DND-41 (cell line): ENCODE data around the gene IL13RA1.
A peak's percentile ranks its signal among the peaks of the same experiment; 100 is the strongest.
"Not testable (repeated sequence)": the region's sequence is repeated elsewhere in the genome, so short reads cannot be mapped to it uniquely, and the experiment has no call there.

Experiments
- ATAC-seq: fragments of 200-7000 bp; cut with Tn5 transposase; 3 replicates; pipeline ENCODE4 v1.9.1; 2021; ENCODE audit warnings: low read depth; ENCODE audit not compliant: insufficient read depth
- DNase-seq: peaks from one replicate; pipeline ENCODE4 v3.0.0-alpha.2; 2020
- H2AFZ ChIP-seq: 2 replicates; pipeline ENCODE4 v1.6.0; 2012; ENCODE audit warnings: low read depth, low read length
- H3K27ac ChIP-seq: 2 replicates; pipeline ENCODE4 v1.5.1; 2012; ENCODE audit warnings: low read length, inconsistent platforms
- H3K27me3 ChIP-seq: fragments of 200-600 bp; sonication (generic); 2 replicates; pipeline ENCODE4 v1.6.0; 2012; ENCODE audit warnings: low read length, mild to moderate bottlenecking, inconsistent platforms; ENCODE audit not compliant: insufficient read depth, poor library complexity
- H3K36me3 ChIP-seq: 2 replicates; pipeline ENCODE4 v1.5.1; 2012; ENCODE audit warnings: low read length, inconsistent platforms; ENCODE audit not compliant: insufficient read depth
- H3K4me1 ChIP-seq: 2 replicates; pipeline ENCODE4 v1.5.1; 2012; ENCODE audit warnings: mild to moderate bottlenecking, low read length; ENCODE audit not compliant: insufficient read depth
- H3K4me2 ChIP-seq: 2 replicates; pipeline ENCODE4 v1.6.0; 2012; ENCODE audit warnings: mild to moderate bottlenecking, moderate library complexity, low read length, inconsistent platforms; ENCODE audit not compliant: insufficient read depth
- H3K4me3 ChIP-seq, 2 experiments: fragments of 200-600 bp in 1 of 2; shearing (Covaris generic) in 1 of 2; 2 replicates each; pipeline ENCODE4 v1.5.1; 2012 to 2016; ENCODE audit warnings: inconsistent platforms in 2 of 2, low read length in 2 of 2, mild to moderate bottlenecking in 2 of 2, low read depth in 1 of 2, moderate library complexity in 1 of 2
- H3K79me2 ChIP-seq: 2 replicates; pipeline ENCODE4 v1.6.0; 2012; ENCODE audit warnings: low read length, inconsistent platforms; ENCODE audit not compliant: insufficient read depth
- H3K9ac ChIP-seq: 2 replicates; pipeline ENCODE4 v1.6.0; 2012; ENCODE audit warnings: low read depth, mild to moderate bottlenecking, inconsistent platforms, low read length, moderate library complexity
- H3K9me3 ChIP-seq: 2 replicates; pipeline ENCODE4 v1.5.1; 2012; ENCODE audit warnings: low read length, moderate library complexity, mild to moderate bottlenecking, inconsistent platforms; ENCODE audit not compliant: insufficient read depth, severe bottlenecking
- H4K20me1 ChIP-seq: 2 replicates; pipeline ENCODE4 v1.6.0; 2012; ENCODE audit warnings: low read length; ENCODE audit not compliant: insufficient read depth
- CTCF ChIP-seq: IDR thresholded peaks from 2 replicates; pipeline ENCODE4 v1.5.1; 2012; ENCODE audit warnings: borderline replicate concordance, low read length, moderate library complexity, mild to moderate bottlenecking; ENCODE audit not compliant: poor library complexity, severe bottlenecking; ENCODE audit errors: extremely low read depth
- EZH2 ChIP-seq: IDR thresholded peaks from 3 replicates; pipeline ENCODE4 v1.6.1; 2012; ENCODE audit warnings: borderline replicate concordance, low read depth, mild to moderate bottlenecking, moderate library complexity, low read length, inconsistent platforms; ENCODE audit not compliant: severe bottlenecking

The IL13RA1 gene

GRCh38 chrX:118802857-118803256 lies 75.5 kb downstream of the IL13RA1 start:
- no peak overlapping the region for H2AFZ ChIP-seq
- ATAC-seq (no peak), DNase-seq (no peak)
- no peaks in the 10 kb centered on the region for H3K9me3 ChIP-seq
- TF ChIP-seq EZH2 (no peak), CTCF (no peak)
- H3K36me3 ChIP-seq: no peaks in the 10 kb centered on the region
- H3K27me3 ChIP-seq: no peaks in the 10 kb centered on the region
- H4K20me1 ChIP-seq: no peaks in the 10 kb centered on the region
- no peak overlapping the region for H3K4me2 ChIP-seq
- no peak overlapping the region for H3K27ac ChIP-seq
- H3K4me3 ChIP-seq: no peak overlapping the region
- H3K79me2 ChIP-seq: no peaks in the 10 kb centered on the region
- no peaks in the 10 kb centered on the region for H3K4me1 ChIP-seq
- no peak overlapping the region for H3K9ac ChIP-seq

GRCh38 chrX:118807151-118808017 lies 80.0 kb downstream of the IL13RA1 start:
- ATAC-seq (peak; percentile 55; the same call in 1 of the 3 replicates), DNase-seq (peak; percentile 30)
- no peak overlapping the region for H3K4me2 ChIP-seq
- H3K9ac ChIP-seq: no peak overlapping the region
- no peaks in the 10 kb centered on the region for H3K4me1 ChIP-seq
- H3K27me3 ChIP-seq: no peaks in the 10 kb centered on the region
- H2AFZ ChIP-seq: no peak overlapping the region
- TF ChIP-seq CTCF (peak; percentile 64), EZH2 (no peak)
- H4K20me1 ChIP-seq: no peaks in the 10 kb centered on the region
- H3K79me2 ChIP-seq: no peaks in the 10 kb centered on the region
- H3K9me3 ChIP-seq: no peaks in the 10 kb centered on the region
- H3K27ac ChIP-seq: no peak overlapping the region
- H3K36me3 ChIP-seq: no peaks in the 10 kb centered on the region
- H3K4me3 ChIP-seq: no peak overlapping the region

- not testable (repeated sequence) for H3K27ac ChIP-seq, DNase-seq, H2AFZ ChIP-seq, H3K79me2 ChIP-seq, H3K4me2 ChIP-seq, H3K9me3 ChIP-seq, H3K4me1 ChIP-seq, H3K27me3 ChIP-seq, H3K4me3 ChIP-seq, H4K20me1 ChIP-seq, ATAC-seq, H3K36me3 ChIP-seq, H3K9ac ChIP-seq
Measured at GRCh38 chrX:118817257-118817656, 89.9 kb downstream of the IL13RA1 start.

GRCh38 chrX:118823263-118824172 lies 96.1 kb downstream of the IL13RA1 start, which contains the start of gene ZCCHC12:
Gene ZCCHC12 (plus strand): TSS chrX:118823824. CDS start chrX:118825245, 1,421 bp downstream.
- Histone ChIP-seq H3K4me2 (no peak within 1 kb of the TSS), H3K79me2 (no peaks in the 10 kb centered on the region), H3K27me3 (no peaks in the 10 kb centered on the region), H3K4me3 (no peak within 1 kb of the TSS), H2AFZ (no peak within 1 kb of the TSS), H3K27ac (no peak within 1 kb of the TSS), H3K4me1 (no peaks in the 10 kb centered on the region), H3K36me3 (no peaks in the 10 kb centered on the region), H3K9me3 (no peaks in the 10 kb centered on the region), H4K20me1 (no peaks in the 10 kb centered on the region), H3K9ac (no peak within 1 kb of the TSS)
- DNase-seq: no peak
- TF ChIP-seq CTCF (no peak), EZH2 (no peak)
- ATAC-seq: no peak
